Vagina (tissue), 2 donors: Measurements from ENCODE around the gene TRIM3. TPM values are rescaled to one million over a fixed set of nuclear protein-coding genes. Genes with fewer than 3 reads are reported as not detected.
A peak's percentile ranks its signal among the peaks of the same experiment; 100 is the strongest.

Experiments used
- DNase-seq, 2 donors: peaks; one replicate each; pipeline ENCODE4 v3.0.0-alpha.2; 2017; ENCODE audit errors: extremely low spot score in 2 of 2
- H3K27ac ChIP-seq: fragments of 200-600 bp; sonication (generic); one replicate; pipeline ENCODE4 v1.5.1; 2019
- H3K27me3 ChIP-seq: fragments of 200-600 bp; sonication (generic); one replicate; pipeline ENCODE4 v1.5.1; 2019
- H3K36me3 ChIP-seq, 2 donors: fragments of 200-600 bp; sonication (generic); one replicate each; pipeline ENCODE4 v1.5.1; 2017 to 2019
- H3K4me1 ChIP-seq: fragments of 200-600 bp; sonication (generic); one replicate; pipeline ENCODE4 v1.5.1; 2019
- H3K4me3 ChIP-seq, 2 donors: fragments of 200-600 bp; sonication (generic); 1 replicate in 1 of 2; 2 replicates in 1 of 2; pipeline ENCODE4 v1.5.1; 2016 to 2019
- H3K9me3 ChIP-seq: fragments of 200-600 bp; sonication (generic); one replicate; pipeline ENCODE4 v1.5.1; 2019
- POLR2A ChIP-seq, 2 donors: fragments of 450-650 bp; IDR thresholded peaks; one replicate each; pipeline ENCODE4 v1.6.1; 2017; ENCODE audit warnings: antibody characterized with exemption in 2 of 2, mild to moderate bottlenecking in 2 of 2, moderate library complexity in 2 of 2
- POLR2AphosphoS5 ChIP-seq, 2 donors: sonication (generic); formaldehyde crosslinking; IDR thresholded peaks; one replicate each; pipeline ENCODE4 v1.9.0; 2017; ENCODE audit warnings: antibody characterized with exemption in 2 of 2, mild to moderate bottlenecking in 2 of 2, low read depth in 1 of 2; ENCODE audit not compliant: insufficient read depth in 1 of 2
- intact Hi-C: fragments of 100-400 bp; cut with DNase I; formaldehyde crosslinking; loops from one replicate; pipeline ENCODE4 v1.15.1; 2023
- total RNA-seq: library from RNA; depleted of rRNA; stranded (reverse); fragments of >200 nt; gene quantifications from one replicate; pipeline ENCODE4 v1.2.3, GENCODE V29; 2016
- TF ChIP-seq, protein P1 (sequence below), 3 experiments: fragments of 450-650 bp in 2 of 3; fragments of 200-600 bp in 1 of 3; sonication (generic) in 1 of 3; IDR thresholded peaks; one replicate each; pipeline ENCODE4 v1.5.1; 2017 to 2019; ENCODE audit warnings: antibody characterized with exemption in 3 of 3, mild to moderate bottlenecking in 2 of 3, moderate library complexity in 2 of 3

The TRIM3 gene
- total RNA-seq, 1 donor from 2014 or later = 27.5 TPM

DNA sequence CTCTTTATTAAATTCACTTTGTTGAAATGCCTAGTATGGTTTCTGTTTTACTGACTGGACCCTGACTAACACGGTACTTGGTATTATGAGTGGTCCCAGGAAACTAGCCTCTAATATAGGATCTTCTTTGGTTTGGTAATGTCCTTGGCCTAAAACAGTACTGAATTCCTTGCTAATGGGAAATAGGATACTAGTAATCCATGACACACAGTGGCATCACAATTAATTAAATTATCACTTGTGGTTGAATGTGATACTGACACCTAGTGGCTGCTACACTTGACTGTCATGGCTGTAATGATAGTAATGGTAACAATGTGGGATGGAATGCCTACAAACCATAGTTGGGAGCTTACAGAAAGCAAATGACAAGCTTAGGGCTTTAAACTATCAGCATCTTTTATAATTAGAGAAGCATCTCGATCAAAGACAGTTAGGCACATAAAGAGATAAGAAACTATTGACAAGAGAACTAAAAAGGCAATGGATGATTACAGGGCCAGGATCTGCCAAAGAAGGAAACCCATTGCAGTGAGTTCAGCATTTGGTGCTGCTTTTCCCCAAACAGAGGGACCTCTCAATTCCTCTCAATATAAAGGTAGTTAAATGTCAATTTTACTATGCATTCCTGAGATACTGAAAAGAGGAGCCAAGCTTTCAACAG lies 32.0 kb upstream of the TRIM3 start:
- intact Hi-C loops = loop anchor here (10.0 kb wide), 1 partner anchor 71 kb away; no protein-coding TSS in a partner anchor
- H3K27me3 ChIP-seq = no peaks in the 10 kb centered on the region
- TF ChIP-seq POLR2AphosphoS5 (IDR thresholded peaks at IDR 0.05; ENCODE audit: insufficient read depth in 1 of 2, low read depth in 1 of 2) (peak in 1 of 2 donors; percentile 23), POLR2A (IDR thresholded peaks at IDR 0.05) (no peak)
- TF ChIP-seq, protein P1, sequence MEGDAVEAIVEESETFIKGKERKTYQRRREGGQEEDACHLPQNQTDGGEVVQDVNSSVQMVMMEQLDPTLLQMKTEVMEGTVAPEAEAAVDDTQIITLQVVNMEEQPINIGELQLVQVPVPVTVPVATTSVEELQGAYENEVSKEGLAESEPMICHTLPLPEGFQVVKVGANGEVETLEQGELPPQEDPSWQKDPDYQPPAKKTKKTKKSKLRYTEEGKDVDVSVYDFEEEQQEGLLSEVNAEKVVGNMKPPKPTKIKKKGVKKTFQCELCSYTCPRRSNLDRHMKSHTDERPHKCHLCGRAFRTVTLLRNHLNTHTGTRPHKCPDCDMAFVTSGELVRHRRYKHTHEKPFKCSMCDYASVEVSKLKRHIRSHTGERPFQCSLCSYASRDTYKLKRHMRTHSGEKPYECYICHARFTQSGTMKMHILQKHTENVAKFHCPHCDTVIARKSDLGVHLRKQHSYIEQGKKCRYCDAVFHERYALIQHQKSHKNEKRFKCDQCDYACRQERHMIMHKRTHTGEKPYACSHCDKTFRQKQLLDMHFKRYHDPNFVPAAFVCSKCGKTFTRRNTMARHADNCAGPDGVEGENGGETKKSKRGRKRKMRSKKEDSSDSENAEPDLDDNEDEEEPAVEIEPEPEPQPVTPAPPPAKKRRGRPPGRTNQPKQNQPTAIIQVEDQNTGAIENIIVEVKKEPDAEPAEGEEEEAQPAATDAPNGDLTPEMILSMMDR (IDR thresholded peaks at IDR 0.05) = peak; percentile 16 to 51 (median 44)
- no peaks in the 10 kb centered on the region for H3K4me1 ChIP-seq
- DNase-seq = no peak
- no peak overlapping the region for H3K4me3 ChIP-seq
- peaks cover 0 to 19% of the 10 kb centered on the region in 2 donors for H3K36me3 ChIP-seq
- no peaks in the 10 kb centered on the region for H3K9me3 ChIP-seq
- H3K27ac ChIP-seq = no peak overlapping the region

DNA sequence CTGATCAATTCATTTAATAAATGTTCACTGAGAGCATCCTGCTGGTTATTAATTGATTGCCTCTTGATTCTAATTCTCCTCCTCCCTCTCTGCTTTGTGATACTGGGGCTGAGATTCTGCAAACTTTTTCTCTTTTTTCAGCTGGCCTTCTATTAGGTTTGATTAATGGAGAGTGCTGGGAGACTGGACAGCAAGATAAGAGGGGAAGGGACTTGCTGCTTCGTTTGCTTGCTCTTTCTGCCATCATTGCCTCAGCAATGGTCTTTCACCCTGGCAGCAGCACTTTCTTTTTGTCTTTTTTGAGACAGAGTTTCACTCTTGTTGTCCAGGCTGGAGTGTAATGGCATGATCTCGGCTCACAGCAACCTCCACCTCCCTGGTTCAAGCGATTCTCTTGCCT lies 30.4 kb upstream of the TRIM3 start:
- Histone ChIP-seq H3K27ac (no peak overlapping the region), H3K4me1 (no peaks in the 10 kb centered on the region), H3K9me3 (no peaks in the 10 kb centered on the region), H3K36me3 (peaks cover 0 to 17% of the 10 kb centered on the region in 2 donors), H3K27me3 (no peaks in the 10 kb centered on the region), H3K4me3 (no peak overlapping the region)
- TF ChIP-seq POLR2A (IDR thresholded peaks at IDR 0.05) = no peak
- TF ChIP-seq, protein P1 (IDR thresholded peaks at IDR 0.05) = no peak
- no peak for TF ChIP-seq POLR2AphosphoS5 (IDR thresholded peaks at IDR 0.05; ENCODE audit: insufficient read depth in 1 of 2, low read depth in 1 of 2)
- DNase-seq = no peak
- intact Hi-C loops = loop anchor here (10.0 kb wide), 1 partner anchor 69 kb away; no protein-coding TSS in a partner anchor

DNA sequence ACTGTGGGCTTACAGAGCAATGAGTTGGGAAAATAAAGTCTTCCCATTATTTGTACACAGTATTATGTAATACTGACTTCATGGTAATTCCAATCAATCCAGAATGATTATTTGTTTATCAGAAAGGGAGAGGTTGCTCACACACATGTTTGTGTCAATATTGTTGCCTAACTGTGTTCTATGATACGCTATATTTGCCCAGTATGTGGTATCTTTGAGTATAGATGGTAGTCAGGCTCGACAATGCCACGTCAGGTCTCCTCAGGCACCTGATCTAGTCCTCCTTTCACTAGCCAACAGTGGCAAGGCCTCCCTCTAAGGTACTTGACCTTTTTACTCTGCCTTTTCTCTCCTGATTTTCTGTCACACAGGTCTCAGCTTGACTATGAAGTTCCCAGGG lies 28.6 kb upstream of the TRIM3 start:
- Histone ChIP-seq H3K27ac (no peak overlapping the region), H3K36me3 (peaks cover 0 to 16% of the 10 kb centered on the region in 2 donors), H3K27me3 (no peaks in the 10 kb centered on the region), H3K4me1 (peaks cover 9% of the 10 kb centered on the region), H3K9me3 (no peaks in the 10 kb centered on the region), H3K4me3 (no peak overlapping the region)
- no peak for DNase-seq
- TF ChIP-seq POLR2AphosphoS5 (IDR thresholded peaks at IDR 0.05; ENCODE audit: insufficient read depth in 1 of 2, low read depth in 1 of 2) = no peak
- TF ChIP-seq POLR2A (IDR thresholded peaks at IDR 0.05) = no peak
- TF ChIP-seq, protein P1 (IDR thresholded peaks at IDR 0.05) = no peak
- intact Hi-C loops = loop anchor here (10.0 kb wide), 1 partner anchor 68 kb away; no protein-coding TSS in a partner anchor

DNA sequence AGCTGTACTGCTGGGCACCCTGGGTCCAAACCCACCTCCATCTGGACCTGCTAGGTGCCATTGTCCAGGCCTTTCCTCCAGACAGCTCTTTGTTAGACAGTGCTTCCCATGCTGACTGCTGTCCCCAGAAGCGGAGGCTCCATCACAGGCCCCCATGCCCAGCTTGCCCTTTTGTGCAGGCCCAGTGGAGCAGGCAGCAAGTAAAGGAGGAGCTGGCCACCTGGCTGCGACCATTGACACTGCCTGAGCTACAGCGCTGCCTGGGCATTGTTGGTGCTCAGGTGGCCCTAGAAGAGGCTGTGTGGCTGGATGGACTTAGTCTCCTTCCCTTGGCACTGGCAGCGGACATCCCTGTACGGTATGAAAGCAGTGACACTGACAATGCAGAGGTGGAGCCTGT lies 24.8 kb upstream of the TRIM3 start:
- intact Hi-C loops = no loop called here
- Histone ChIP-seq H3K27ac (no peak overlapping the region), H3K9me3 (no peaks in the 10 kb centered on the region), H3K4me1 (peaks cover 9% of the 10 kb centered on the region), H3K36me3 (peaks cover 0 to 16% of the 10 kb centered on the region in 2 donors), H3K27me3 (no peaks in the 10 kb centered on the region), H3K4me3 (no peak overlapping the region)
- no peak for DNase-seq
- TF ChIP-seq, protein P1 (IDR thresholded peaks at IDR 0.05) = no peak
- TF ChIP-seq POLR2A (IDR thresholded peaks at IDR 0.05) = no peak
- no peak for TF ChIP-seq POLR2AphosphoS5 (IDR thresholded peaks at IDR 0.05; ENCODE audit: insufficient read depth in 1 of 2, low read depth in 1 of 2)

DNA sequence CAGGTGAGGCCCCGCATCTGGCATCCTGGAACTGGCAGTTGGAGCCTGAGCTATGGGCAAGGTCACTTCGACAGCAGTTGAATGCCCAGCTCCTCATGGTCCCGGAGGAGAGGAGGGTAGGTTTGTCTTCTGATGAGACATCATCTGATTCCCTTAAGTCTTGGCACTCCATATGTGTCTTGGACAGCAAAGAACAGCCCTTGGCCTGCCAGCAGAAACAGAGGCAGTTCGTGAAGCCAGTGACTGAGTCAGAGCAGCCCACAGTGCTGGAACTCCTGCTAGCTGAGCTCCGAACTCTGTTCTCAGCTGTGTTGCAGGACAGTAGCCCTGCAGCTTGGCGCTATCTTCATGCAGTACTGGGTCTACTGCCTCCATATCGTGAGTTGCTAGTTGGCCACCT lies 24.4 kb upstream of the TRIM3 start:
- no peak for DNase-seq
- intact Hi-C loops = no loop called here
- Histone ChIP-seq H3K4me1 (peaks cover 9% of the 10 kb centered on the region), H3K4me3 (no peak overlapping the region), H3K27ac (peak overlapping the region; percentile 46), H3K27me3 (no peaks in the 10 kb centered on the region), H3K9me3 (no peaks in the 10 kb centered on the region), H3K36me3 (peaks cover 0 to 14% of the 10 kb centered on the region in 2 donors)
- no peak for TF ChIP-seq POLR2AphosphoS5 (IDR thresholded peaks at IDR 0.05; ENCODE audit: insufficient read depth in 1 of 2, low read depth in 1 of 2)
- no peak for TF ChIP-seq POLR2A (IDR thresholded peaks at IDR 0.05)
- TF ChIP-seq, protein P1 (IDR thresholded peaks at IDR 0.05) = no peak
